ENCODE data around the gene C2. TPM values are rescaled to one million over a fixed set of nuclear protein-coding genes. Genes with fewer than 3 reads are reported as not detected.

C2 gene
- total RNA-seq, 1 experiment from 2014 or later = 1.3 TPM

DNA sequence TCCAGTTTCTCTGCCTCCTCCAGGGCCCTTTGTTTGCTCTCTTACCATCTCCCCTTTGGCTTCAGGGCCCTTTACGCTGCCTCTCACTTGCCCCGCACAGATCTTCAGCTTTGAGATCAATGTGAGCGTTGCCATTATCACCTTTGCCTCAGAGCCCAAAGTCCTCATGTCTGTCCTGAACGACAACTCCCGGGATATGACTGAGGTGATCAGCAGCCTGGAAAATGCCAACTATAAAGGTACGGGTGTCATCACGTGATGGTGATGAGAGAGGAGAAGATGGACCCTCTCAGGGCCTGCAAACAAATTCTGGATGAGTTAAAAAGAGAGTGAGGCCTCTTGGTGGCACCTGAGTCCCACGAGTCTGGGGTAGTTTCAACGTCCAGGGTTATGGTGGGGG, 8.3 kb downstream of the C2 start:
- CTCF ChIA-PET = no interaction called here

DNA sequence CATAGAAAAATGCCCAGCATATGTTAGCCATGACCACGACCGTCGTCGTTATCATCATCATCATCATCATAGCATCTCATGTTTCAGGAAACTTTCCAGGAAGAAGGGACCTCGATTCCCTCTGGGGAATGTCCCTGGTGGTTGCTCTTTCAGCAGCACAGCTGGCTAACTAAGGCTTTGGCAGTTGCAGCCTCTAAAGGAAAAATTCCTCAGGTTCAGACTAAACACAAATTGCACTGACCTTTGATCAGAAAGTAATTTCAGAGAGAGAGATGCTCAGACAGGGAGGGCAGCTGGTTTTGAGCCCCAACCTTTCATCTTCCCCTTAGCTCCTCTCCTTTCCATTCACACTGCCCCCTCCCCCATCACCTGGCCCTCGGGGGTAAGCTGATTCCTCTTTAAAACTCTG, 12.7 kb downstream of the C2 start:
- Mint-ChIP-seq H3K36me3 (no peaks in the 10 kb centered on the region), H3K4me3 (no peak overlapping the region), H3K27ac (no peak overlapping the region; the same call in 1 of the 2 replicates), H3K9me3 (no peaks in the 10 kb centered on the region), H3K4me1 (peaks cover 7% of the 10 kb centered on the region), H3K27me3 (ENCODE audit: low read depth) (peaks cover 24% of the 10 kb centered on the region)
- DNase-seq (ENCODE audit: low spot score) = no peak
- POLR2A ChIA-PET = no interaction called here
- CTCF ChIA-PET = interaction anchor here (1.2 to 1.7 kb wide), 4 partner anchors 12 to 170 kb away, joined by 3 to 13 read pairs (median 4); partner anchors contain the start of gene NEU1
- TF ChIP-seq, protein P1, sequence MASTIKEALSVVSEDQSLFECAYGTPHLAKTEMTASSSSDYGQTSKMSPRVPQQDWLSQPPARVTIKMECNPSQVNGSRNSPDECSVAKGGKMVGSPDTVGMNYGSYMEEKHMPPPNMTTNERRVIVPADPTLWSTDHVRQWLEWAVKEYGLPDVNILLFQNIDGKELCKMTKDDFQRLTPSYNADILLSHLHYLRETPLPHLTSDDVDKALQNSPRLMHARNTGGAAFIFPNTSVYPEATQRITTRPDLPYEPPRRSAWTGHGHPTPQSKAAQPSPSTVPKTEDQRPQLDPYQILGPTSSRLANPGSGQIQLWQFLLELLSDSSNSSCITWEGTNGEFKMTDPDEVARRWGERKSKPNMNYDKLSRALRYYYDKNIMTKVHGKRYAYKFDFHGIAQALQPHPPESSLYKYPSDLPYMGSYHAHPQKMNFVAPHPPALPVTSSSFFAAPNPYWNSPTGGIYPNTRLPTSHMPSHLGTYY (CRISPR knock-in tag; IDR thresholded peaks at IDR 0.05) = no peak
- TF ChIP-seq, protein P2, sequence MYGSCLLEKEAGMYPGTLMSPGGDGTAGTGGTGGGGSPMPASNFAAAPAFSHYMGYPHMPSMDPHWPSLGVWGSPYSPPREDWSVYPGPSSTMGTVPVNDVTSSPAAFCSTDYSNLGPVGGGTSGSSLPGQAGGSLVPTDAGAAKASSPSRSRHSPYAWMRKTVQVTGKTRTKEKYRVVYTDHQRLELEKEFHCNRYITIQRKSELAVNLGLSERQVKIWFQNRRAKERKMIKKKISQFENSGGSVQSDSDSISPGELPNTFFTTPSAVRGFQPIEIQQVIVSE (CRISPR knock-in tag; IDR thresholded peaks at IDR 0.05; ENCODE audit: borderline replicate concordance) = no peak
- TF ChIP-seq, protein P3, sequence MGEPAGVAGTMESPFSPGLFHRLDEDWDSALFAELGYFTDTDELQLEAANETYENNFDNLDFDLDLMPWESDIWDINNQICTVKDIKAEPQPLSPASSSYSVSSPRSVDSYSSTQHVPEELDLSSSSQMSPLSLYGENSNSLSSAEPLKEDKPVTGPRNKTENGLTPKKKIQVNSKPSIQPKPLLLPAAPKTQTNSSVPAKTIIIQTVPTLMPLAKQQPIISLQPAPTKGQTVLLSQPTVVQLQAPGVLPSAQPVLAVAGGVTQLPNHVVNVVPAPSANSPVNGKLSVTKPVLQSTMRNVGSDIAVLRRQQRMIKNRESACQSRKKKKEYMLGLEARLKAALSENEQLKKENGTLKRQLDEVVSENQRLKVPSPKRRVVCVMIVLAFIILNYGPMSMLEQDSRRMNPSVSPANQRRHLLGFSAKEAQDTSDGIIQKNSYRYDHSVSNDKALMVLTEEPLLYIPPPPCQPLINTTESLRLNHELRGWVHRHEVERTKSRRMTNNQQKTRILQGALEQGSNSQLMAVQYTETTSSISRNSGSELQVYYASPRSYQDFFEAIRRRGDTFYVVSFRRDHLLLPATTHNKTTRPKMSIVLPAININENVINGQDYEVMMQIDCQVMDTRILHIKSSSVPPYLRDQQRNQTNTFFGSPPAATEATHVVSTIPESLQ (CRISPR knock-in tag; IDR thresholded peaks at IDR 0.05) = no peak
- TF ChIP-seq SOX15 (CRISPR knock-in tag; IDR thresholded peaks at IDR 0.05) = no peak
- ATAC-seq = no peak

More for the DNA sequence above, 8.3 kb downstream of the C2 start:
- DNase-seq (ENCODE audit: low spot score) (no peak), ATAC-seq (no peak)
- H3K4me3 Mint-ChIP-seq = no peak overlapping the region
- TF ChIP-seq, protein P4, sequence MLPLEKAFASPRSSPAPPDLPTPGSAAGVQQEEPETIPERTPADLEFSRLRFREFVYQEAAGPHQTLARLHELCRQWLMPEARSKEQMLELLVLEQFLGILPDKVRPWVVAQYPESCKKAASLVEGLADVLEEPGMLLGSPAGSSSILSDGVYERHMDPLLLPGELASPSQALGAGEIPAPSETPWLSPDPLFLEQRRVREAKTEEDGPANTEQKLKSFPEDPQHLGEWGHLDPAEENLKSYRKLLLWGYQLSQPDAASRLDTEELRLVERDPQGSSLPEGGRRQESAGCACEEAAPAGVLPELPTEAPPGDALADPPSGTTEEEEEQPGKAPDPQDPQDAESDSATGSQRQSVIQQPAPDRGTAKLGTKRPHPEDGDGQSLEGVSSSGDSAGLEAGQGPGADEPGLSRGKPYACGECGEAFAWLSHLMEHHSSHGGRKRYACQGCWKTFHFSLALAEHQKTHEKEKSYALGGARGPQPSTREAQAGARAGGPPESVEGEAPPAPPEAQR (CRISPR knock-in tag; IDR thresholded peaks at IDR 0.05) = no peak
- no peak for TF ChIP-seq ZNF138 (CRISPR knock-in tag; conservative IDR thresholded peaks at IDR 0.05)
- TF ChIP-seq NR2C2 (CRISPR knock-in tag; IDR thresholded peaks at IDR 0.05) = no peak
- TF ChIP-seq, protein P5, sequence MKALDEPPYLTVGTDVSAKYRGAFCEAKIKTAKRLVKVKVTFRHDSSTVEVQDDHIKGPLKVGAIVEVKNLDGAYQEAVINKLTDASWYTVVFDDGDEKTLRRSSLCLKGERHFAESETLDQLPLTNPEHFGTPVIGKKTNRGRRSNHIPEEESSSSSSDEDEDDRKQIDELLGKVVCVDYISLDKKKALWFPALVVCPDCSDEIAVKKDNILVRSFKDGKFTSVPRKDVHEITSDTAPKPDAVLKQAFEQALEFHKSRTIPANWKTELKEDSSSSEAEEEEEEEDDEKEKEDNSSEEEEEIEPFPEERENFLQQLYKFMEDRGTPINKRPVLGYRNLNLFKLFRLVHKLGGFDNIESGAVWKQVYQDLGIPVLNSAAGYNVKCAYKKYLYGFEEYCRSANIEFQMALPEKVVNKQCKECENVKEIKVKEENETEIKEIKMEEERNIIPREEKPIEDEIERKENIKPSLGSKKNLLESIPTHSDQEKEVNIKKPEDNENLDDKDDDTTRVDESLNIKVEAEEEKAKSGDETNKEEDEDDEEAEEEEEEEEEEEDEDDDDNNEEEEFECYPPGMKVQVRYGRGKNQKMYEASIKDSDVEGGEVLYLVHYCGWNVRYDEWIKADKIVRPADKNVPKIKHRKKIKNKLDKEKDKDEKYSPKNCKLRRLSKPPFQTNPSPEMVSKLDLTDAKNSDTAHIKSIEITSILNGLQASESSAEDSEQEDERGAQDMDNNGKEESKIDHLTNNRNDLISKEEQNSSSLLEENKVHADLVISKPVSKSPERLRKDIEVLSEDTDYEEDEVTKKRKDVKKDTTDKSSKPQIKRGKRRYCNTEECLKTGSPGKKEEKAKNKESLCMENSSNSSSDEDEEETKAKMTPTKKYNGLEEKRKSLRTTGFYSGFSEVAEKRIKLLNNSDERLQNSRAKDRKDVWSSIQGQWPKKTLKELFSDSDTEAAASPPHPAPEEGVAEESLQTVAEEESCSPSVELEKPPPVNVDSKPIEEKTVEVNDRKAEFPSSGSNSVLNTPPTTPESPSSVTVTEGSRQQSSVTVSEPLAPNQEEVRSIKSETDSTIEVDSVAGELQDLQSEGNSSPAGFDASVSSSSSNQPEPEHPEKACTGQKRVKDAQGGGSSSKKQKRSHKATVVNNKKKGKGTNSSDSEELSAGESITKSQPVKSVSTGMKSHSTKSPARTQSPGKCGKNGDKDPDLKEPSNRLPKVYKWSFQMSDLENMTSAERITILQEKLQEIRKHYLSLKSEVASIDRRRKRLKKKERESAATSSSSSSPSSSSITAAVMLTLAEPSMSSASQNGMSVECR (CRISPR knock-in tag; IDR thresholded peaks at IDR 0.05; ENCODE audit: borderline replicate concordance) = no peak
- no peak for TF ChIP-seq KAT7 (CRISPR knock-in tag; IDR thresholded peaks at IDR 0.05; ENCODE audit: borderline replicate concordance)
- TF ChIP-seq, protein P6, sequence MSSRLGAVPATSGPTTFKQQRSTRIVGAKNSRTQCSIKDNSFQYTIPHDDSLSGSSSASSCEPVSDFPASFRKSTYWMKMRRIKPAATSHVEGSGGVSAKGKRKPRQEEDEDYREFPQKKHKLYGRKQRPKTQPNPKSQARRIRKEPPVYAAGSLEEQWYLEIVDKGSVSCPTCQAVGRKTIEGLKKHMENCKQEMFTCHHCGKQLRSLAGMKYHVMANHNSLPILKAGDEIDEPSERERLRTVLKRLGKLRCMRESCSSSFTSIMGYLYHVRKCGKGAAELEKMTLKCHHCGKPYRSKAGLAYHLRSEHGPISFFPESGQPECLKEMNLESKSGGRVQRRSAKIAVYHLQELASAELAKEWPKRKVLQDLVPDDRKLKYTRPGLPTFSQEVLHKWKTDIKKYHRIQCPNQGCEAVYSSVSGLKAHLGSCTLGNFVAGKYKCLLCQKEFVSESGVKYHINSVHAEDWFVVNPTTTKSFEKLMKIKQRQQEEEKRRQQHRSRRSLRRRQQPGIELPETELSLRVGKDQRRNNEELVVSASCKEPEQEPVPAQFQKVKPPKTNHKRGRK (CRISPR knock-in tag; IDR thresholded peaks at IDR 0.05; ENCODE audit: borderline replicate concordance) = no peak
- no peak for TF ChIP-seq GABPB1 (CRISPR knock-in tag; IDR thresholded peaks at IDR 0.05)
- TF ChIP-seq, protein P2 (CRISPR knock-in tag; IDR thresholded peaks at IDR 0.05; ENCODE audit: borderline replicate concordance) = no peak
- TF ChIP-seq, protein P7, sequence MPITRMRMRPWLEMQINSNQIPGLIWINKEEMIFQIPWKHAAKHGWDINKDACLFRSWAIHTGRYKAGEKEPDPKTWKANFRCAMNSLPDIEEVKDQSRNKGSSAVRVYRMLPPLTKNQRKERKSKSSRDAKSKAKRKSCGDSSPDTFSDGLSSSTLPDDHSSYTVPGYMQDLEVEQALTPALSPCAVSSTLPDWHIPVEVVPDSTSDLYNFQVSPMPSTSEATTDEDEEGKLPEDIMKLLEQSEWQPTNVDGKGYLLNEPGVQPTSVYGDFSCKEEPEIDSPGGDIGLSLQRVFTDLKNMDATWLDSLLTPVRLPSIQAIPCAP (CRISPR knock-in tag; IDR thresholded peaks at IDR 0.05) = no peak
- TF ChIP-seq RELA (CRISPR knock-in tag; IDR thresholded peaks at IDR 0.05; ENCODE audit: borderline replicate concordance) = no peak
- no peak for TF ChIP-seq ZNF317 (CRISPR knock-in tag; IDR thresholded peaks at IDR 0.05; ENCODE audit: borderline replicate concordance, low read depth)
- no peaks in the 10 kb centered on the region for H3K36me3 Mint-ChIP-seq
- no peak overlapping the region for H3K27ac Mint-ChIP-seq
- peaks cover 10% of the 10 kb centered on the region for H3K27me3 Mint-ChIP-seq (ENCODE audit: low read depth)
- POLR2A ChIA-PET = no interaction called here
- H3K4me1 Mint-ChIP-seq = peaks cover 7% of the 10 kb centered on the region
- peaks cover 12% of the 10 kb centered on the region for H3K9me3 Mint-ChIP-seq
